GM18517 (cell line): Measurements from ENCODE around the gene SUMO2.
"Not testable (repeated sequence)": the region's sequence is repeated elsewhere in the genome, so short reads cannot be mapped to it uniquely, and the experiment has no call there.

Experiments used
- ATAC-seq: cut with Tn5 transposase; IDR thresholded peaks from one replicate; pipeline ENCODE4 v1.9.1; 2021; ENCODE audit warnings: mild to moderate bottlenecking, moderate library complexity; ENCODE audit not compliant: unreplicated experiment

SUMO2 gene

DNA sequence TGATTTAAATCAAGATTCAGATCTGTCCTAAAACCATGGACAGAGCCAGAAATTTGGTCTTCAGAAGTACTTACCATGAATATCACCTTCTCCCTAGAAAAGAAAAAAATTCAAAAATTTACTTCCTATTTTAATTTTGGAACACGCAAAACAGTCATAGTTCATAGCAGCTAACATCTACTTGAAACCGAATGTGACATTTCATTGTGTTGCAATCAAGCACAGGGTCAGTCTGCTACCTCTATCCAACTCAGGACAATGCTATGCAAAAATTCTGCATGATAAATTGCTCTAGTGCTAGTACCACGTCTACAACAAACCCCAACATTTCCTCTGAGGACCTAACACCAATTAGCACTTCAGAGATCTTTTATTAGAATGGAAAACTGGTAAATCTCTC, 36.2 kb downstream of the SUMO2 start:
- ATAC-seq = no peak

DNA sequence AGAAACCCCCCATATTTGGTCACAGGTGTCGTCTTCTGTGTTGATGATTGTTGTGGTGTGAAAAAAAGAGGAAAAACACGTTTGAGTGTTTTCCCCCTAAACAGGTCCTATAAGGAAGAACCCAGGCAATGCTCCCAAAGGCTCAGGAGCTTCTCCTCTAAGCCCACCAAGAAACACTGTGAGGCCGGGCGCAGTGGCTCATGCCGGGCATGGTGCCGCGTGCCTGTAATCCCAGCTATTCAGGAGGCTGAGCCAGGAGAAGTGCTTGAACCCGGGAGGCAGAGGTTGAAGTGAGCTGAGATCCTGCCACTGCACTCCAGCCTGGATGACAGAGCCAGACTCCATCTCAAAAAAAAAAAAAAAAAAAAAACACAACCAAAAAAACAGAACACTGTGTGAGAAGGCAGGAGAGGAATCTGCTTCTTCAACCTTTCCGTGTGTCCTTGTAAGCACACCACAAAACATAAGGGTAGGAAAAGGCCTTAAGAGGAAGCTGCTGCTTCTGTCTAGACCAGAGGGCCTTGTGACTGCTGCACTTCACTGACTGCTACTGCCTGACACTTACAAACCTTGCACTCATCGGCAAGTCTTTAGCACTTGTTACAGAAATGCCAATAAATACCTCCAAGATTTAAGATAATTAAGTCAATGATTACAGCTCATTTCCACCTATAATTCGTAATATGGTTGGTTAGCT, 37.8 kb downstream of the SUMO2 start:
- no peak for ATAC-seq

DNA sequence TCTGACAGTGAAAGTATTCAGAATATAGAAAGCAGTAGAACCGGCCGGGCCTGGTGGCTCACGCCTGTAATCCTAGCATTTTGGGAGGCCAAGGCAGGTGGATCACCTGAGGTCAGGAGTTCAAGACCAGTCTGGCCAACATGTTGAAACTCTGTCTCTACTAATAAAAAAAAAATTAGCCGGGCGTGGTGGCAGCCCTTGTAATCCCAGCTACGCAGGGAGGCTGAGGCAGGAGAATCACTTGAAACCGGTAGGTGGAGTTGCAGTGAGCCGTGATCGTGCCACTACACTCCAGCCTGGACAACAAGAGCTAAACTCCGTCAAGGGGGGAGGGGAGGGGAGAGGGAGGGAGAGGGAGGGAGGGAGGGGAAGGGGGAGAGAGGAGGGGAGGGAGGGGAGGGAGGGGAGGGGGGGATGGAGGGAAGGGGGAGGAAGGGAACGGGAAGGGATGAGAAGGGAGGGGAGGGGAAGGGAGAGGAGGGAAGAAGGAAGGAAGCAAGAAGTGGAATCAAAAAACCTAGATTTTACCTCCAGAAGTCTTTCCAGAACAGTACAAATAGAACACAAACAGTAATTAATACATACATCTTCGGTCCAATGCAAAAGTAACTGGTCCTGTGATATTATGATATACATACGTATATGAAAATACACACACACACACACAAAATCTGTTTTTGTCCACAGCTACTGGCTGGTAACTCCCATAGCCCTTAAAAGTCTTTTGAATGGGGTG, 40.4 kb downstream of the SUMO2 start:
- no peak for ATAC-seq

DNA sequence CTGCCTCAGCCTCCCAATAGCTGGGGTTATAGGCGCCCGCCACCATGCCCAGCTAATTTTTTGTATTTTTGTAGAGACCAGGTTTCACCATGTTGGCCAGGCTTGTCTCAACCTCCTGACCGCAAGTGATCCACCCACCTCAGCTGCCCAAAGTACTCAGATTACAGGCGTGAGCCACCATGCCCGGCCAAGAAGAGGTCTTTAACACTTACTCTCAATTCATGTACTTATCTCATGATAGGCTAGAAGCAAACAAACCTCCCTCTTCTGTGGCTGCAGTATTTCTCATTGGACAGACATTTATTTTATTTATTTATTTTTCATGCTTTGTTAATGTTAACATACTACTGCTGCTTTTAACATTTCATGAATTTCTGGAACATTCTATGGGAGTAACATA, 44.2 kb downstream of the SUMO2 start:
- no peak for ATAC-seq

DNA sequence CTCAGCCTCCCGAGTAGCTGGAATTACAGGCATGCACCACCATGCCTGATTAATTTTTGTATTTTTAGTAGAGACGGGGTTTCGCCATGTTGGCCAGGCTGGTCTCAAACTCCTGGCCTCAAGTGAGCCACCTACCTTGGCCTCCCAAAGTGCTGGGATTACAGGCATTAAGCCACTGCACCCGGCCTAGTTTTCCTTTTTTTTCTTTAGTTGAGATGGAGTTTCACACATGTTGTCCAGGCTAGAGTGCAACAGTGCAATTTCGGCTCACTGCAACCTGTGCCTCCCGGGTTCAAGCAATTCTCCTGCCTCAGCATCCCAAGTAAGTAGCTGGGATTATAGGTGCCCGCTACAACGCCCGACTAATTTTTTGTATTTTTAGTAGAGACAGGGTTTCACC, 45.0 kb downstream of the SUMO2 start:
- not testable (repeated sequence) for ATAC-seq

DNA sequence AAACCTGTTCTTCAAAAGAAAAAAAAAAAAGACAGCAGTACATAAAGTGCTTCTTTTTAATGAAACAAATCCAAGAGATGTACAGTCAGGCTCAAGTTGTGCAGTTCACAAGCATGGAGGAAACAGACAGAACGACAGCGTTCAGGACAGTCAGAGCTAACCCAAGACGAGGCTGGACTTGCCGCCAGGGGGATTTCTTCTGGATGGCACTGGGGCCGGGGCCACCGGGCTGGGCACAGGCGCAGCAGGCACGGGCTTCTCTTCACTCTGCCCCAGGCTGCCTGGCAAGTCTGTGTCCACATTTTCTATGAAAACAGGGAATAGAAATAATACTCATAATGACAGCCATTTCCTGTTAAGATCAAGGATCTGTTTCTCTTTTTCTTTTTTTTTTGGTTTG, 46.8 kb downstream of the SUMO2 start:
- ATAC-seq = no peak

DNA sequence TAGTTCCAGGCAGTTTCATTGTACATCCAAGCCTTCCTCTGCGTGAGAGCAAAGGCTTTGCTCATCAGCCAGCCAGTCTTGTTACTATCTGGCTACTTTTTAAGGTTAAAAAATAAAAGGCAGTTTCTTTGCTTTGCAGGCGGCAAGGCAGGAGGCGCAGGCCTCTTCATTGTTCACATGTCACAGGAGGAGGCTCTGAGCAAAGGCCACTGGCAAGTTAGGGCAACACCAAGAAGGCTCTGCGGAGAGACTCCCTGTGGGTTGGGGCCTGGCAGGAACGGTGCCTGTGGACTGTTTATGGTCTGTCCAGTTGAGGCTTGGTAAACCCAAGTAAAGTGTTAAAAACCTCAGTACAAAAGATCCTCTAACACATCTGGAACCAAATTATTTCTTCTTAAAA, 47.3 kb downstream of the SUMO2 start:
- no peak for ATAC-seq

DNA sequence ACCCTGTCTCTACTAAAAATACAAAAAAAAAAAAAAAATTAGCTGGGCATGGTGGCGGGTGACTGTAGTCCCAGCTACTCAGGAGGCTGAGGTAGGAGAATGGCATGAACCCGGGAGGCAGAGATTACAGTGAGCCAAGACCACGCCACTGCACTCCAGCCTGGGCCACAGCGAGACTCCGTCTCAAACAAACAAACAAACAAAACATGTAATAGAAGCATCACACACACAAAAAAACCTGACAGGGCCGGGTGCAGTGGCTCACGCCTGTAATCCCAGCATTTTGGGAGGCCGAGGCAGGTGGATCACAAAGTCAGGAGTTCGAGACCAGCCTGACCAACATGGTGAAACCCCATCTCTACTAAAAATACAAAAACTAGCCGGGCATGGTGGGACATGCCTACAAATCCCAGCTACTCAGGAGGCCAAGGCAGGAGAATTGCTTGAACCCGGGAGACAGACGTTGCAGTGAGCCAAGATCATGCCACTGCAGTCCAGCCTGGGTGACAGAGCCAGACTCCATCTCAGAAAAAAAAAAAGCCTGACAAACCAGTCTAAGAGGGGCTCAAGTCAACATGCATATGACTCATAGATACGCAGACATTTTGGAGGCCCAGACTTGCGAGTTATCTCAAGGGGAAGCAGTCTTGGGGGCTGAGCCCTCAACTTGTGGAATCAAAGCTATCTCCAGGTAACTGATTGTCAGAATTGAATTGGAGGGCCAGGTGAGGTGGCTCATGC, 49.0 kb downstream of the SUMO2 start:
- not testable (repeated sequence) for ATAC-seq

DNA sequence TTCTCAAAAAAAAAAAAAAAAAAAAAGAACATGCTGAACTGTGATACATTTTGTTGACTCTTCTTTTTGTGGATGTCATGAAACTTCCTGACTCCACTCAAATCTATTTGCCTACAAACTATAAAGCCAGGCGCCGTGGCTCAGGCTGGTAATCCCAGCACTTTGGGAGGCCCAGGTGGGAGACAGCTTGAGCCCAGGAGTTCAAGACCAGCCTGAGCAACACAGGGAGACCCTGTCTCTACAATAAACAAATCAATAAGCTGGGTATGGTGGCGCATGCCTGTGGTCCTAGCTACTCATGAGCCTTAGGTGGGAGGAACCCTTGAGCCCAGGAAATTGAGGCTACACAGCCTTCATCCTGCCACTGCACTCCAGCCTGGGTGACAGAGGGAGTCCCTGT, 49.8 kb downstream of the SUMO2 start:
- ATAC-seq = no peak

DNA sequence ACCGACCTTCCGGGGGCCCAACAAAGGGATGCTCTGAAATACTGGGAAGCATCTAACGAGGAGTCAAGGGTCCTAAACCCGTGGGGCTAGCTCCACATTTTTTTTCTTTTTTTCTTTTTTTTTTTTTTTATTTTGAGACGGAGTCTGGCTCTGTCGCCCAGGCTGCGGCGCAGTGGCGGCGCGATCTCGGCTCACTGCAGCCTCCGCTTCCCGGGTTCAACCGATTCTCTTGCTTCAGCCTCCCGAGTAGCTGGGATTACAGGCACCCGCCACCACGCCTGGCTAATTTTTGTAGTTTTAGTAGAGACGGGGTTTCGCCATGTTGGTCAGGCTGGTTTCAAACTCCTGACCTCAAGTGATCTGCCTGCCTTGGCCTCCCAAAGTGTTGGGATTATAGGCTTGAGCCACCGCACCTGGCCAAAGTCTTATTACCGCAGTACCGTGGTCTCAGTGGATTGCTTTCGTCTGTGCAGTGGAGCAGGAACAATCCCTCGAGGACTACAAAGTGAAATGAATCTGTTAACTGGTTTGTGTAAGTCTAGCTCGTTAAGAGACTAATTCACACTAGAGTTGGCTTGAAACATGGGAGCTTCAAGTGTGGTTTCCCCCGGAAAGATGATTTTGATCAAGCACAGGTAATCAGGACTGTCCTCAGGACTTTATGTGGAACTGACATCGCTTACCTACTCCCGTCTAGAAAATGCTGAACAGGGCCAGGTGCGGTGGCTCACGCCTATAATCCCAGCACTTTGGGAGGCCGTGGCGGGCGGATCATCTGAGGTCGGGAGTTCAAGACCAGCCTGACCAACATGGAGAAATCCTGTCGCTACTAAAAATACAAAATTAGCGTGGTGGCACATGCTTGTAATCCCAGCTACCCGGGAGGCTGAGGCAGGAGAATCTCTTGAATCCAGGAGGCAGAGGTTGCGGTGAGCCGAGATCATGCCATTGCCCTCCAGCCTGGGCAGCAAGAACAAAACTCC, 50.5 kb downstream of the SUMO2 start:
- not testable (repeated sequence) for ATAC-seq

DNA sequence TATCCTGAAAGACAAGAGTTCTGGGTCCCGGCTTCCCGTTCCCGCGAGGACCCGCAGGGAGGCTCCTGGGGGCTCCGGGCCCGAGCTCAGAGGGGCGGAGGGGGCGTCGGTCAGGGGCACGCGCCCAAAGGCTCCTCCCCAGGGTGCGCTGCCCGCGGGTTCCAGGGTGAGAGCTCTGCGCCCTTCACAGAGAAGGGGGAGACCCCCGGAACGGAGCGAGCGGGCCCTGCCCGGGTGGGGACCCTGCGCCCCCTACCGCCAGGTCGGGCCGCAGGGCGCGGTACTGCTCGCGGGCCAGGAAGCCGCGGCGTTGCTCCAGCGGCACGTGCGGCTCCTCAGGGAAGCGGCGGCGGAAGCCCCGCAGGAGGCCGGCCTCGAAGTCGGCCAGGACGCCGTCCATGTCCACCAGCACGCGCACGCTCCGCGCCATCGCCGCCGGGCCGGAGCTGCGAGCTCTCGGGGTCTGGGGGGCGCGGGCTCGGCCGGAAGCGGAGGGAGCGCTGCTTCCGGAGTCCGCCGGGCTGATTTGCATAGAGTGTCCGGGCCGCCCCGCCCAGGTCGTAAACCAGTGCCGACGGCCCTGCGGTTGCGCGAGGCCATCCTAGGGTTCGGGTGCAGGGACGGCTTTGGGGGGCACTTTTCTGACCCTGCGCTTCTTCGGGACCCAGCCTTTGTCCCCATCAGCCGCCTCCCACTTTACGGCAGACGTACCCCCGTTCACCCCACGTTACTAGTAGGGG, 51.3 kb downstream of the SUMO2 start, which contains the start of gene NT5C:
Gene NT5C, minus strand, starts transcription at position 465 of the 740 bp plus-strand sequence. Its CDS starts 35 bp downstream, at position 430.
- peak; percentile 85 for ATAC-seq

DNA sequence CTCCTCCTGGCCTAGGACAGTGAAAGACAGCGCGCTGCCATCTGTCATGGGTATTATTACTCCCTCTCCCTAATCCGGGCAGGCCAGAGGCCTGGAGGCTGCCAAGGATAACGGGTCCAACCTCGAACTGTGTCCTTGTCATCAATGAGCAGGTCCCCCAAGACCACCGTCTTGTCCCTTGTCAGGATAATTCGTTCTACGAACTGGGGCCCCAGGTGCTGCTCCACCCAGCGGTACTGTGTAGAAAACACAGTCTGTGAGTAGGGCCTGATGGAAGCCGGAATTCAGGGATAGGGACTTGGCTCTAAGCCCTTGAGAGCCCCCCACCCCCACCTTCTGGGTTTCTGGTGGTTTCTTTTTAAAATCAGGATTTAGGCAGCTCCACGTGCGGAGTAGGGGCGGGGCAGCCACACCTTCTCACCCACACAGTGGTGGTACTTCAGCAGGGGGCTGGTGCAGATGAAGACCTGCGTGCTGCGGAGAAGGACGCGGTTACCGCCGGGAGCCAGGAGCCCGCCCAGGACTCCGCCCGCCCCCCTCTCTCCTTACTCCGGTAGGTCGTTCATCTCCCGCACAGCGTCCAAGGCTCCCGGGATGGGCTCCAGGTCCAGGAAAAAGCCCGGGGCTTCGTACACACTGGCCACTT, 52.0 kb downstream of the SUMO2 start:
- no peak for ATAC-seq

DNA sequence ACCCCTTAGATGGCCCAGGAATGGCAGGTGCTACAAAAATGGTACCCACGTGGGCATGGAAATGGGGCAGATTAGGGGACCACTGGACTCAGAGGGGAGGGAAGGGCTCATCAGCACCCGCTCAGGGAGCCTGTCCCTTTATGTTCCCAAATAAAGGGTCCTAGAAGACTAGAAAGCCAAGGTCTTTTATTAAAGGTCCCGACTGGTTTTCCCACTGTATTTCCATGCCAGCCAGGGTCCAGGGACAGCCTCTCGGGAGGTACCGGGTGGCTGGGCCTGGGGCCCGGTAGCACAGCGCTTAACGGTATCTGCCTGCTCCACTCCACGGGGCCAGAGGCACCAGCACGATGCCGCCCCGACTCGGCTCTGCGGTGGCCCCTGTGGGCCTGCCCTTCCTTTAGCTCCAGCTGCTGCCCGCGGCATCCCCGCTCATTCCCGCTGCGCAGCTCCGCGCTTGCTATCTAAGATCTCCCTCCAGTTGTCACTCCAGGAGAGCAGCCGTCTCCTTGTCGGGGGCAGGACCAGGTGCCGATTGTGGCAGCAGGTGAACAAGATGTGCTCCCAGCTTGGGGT, 52.6 kb downstream of the SUMO2 start:
- ATAC-seq = no peak

DNA sequence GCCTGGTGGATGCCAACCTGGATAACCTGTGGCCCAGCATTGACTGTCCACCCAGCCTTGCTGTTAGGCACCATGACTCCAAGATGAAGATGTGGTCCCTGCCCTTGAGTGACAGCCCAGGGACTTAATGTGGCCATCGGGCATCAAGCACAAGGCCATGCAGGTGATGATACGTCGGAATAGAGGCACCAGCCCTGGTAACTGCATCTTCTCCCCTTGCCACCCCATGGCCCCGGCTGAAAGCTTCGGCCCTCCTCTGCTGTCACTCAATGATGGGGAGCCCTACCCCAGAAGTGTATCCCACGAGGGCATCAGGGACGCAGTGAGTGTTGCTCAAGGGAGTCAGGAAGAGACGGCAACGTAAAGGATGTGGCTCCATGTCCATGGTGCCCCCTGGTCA, 53.2 kb downstream of the SUMO2 start:
- ATAC-seq = no peak

DNA sequence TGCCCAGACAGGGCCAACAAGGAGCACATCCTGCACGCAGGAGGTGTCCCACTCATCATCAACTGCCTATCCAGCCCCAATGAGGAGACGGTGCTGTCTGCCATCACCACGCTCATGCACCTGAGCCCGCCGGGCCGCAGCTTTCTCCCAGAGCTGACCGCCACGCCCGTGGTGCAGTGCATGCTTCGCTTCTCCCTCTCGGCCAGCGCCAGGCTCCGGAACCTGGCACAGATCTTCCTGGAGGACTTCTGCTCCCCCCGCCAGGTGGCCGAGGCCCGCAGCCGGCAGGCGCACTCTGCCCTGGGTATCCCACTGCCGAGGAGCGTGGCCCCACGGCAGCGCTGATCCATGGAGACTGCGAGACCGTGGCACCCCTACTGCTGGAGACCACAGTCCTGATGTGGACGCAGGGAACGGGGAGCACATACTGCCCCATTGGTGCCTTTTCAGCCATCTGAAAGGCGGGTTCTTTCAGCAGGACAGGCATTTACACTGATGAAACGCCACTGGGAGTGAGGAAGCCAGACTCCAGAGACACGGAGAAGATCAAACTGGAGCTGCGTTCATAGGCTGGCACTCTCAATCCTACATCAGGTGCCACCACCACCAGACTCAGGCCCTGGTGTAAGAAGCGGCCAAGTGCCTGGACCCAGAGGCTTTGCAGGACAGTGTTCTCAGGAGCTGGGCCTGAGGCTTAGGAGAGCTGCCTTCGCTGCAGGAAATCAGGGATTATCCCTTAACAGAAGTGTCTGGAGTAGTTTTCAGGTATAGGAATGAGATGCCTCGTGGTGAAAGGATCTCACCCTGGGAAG, 53.9 kb downstream of the SUMO2 start:
- no peak for ATAC-seq

DNA sequence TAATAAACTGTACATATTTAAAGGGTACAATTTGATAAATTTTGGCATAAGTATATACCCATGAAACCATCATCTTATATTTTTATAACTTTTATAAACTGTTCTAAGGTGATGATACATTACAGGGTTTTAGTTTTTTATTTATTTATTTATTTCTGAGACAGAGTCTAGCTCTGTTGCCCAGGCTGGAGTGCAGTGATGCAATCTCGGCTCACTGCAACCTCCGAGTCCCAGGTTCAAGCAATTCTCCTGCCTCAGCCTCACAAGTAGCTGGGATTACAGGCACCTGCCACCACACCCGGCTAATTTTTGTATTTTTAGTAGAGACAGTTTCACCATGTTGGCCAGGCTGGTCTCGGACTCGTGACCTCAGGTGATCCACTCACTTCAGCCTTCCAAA, 54.8 kb downstream of the SUMO2 start:
- ATAC-seq = not testable (repeated sequence)

DNA sequence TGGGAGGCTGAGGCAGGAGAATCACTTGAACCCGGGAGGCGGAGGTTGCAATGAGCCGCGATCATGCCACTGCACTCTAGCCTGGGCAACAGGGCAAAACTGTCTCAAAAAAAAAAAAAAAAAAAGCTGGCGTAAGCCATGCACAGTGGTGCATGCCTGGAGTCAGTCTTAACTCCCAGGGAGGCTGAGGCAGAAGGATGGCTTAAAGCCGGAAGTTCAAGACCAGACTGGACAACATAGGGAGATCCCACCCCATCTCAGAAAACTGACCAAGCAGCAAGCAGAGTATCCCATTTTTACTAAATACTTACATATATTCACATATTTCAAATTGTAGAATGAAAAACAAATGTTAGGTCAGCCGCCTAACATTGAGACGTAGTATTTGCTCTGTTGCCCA, 55.8 kb downstream of the SUMO2 start:
- no peak for ATAC-seq

DNA sequence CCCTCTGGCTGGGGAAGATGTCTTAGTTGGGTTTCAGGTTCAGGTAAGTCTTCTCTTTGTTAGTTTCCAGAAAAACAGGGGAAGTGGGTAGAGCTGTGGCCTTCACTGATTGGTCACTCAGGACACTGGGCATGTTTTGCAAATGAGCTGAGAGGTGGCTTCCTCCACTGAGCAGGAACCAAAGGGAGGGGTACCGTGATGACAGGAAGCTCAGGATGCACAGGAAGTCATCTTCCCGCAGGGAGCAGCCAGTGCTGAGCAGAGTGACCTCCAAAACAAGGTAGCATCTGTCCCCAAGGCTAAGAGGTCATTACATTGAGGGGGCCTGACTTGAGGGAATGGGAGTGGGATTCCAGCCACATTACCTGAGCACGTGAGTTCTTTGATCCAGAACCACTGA, 56.8 kb downstream of the SUMO2 start:
- ATAC-seq = no peak
